Measurements from ENCODE around the gene PPP1R12C.

GRCh38 chr19:55099557-55100506 lies 17.6 kb downstream of the PPP1R12C start:
- TF ChIP-seq, protein P1, sequence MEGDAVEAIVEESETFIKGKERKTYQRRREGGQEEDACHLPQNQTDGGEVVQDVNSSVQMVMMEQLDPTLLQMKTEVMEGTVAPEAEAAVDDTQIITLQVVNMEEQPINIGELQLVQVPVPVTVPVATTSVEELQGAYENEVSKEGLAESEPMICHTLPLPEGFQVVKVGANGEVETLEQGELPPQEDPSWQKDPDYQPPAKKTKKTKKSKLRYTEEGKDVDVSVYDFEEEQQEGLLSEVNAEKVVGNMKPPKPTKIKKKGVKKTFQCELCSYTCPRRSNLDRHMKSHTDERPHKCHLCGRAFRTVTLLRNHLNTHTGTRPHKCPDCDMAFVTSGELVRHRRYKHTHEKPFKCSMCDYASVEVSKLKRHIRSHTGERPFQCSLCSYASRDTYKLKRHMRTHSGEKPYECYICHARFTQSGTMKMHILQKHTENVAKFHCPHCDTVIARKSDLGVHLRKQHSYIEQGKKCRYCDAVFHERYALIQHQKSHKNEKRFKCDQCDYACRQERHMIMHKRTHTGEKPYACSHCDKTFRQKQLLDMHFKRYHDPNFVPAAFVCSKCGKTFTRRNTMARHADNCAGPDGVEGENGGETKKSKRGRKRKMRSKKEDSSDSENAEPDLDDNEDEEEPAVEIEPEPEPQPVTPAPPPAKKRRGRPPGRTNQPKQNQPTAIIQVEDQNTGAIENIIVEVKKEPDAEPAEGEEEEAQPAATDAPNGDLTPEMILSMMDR (IDR thresholded peaks at IDR 0.05 in 2 of 3, conservative IDR thresholded peaks at IDR 0.05 in 1 of 3; ENCODE audit: control insufficient read depth in 2 of 3, extremely low read depth in 1 of 3, insufficient read depth in 1 of 3, low read depth in 3 of 3, low read length in 3 of 3) = no peak
- TF ChIP-seq CREB1 (IDR thresholded peaks at IDR 0.05; ENCODE audit: low read depth) (no peak), PML (IDR thresholded peaks at IDR 0.05; ENCODE audit: low read length) (no peak), RB1 (IDR thresholded peaks at IDR 0.05; ENCODE audit: borderline replicate concordance) (no peak), RBBP5 (conservative IDR thresholded peaks at IDR 0.05) (no peak), USF1 (IDR thresholded peaks at IDR 0.05; ENCODE audit: borderline replicate concordance, extremely low read length, insufficient read depth, low read depth, low read length) (no peak), FOXM1 (IDR thresholded peaks at IDR 0.05; ENCODE audit: low read depth, low read length) (no peak), RAD21 (IDR thresholded peaks at IDR 0.05; ENCODE audit: insufficient read depth, low read depth, low read length) (0 out of 2 replicates have a peak, but pooled peaks have one; percentile 8), ZBTB11 (CRISPR knock-in tag; IDR thresholded peaks at IDR 0.05) (no peak), EZH2 (IDR thresholded peaks at IDR 0.05; ENCODE audit: borderline replicate concordance, control insufficient read depth, low read depth, low read length) (no peak), NFXL1 (IDR thresholded peaks at IDR 0.05; ENCODE audit: borderline replicate concordance) (no peak)
